ENCODE results near the gene AFG3L2.

AFG3L2 gene

DNA sequence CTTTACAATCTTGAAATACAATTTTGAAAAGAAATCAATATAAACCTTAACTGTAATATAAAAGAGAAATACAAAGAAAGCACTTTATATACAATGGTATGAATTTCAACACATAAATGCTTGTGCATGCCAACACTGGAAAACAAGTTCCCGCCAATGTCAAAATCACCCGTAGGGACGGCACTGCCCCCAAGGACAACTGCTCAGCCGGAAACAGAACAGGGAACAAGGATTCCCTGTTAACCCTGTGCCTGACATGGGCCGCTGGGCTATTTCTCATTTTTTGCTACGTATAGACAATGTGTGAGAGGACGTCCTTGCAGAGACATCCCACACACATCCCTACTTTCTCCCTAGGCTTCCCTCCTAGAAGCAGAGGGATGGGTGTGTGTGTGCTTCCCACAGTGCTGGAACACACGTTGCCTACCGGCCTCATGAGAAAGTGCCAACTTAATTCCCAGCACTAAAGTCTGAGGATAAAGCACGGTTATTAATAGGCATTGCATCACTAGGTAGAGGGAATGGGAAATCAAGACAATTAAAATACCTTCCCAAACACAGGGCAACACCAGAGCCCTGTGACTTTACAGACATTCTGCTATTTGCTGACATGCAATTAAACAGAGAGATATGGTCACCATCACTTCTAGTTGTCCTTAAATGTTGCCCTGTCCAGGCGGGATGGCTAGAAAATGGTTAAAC is 14.4 kb downstream of the AFG3L2 start:
- DNase-seq (ENCODE audit: low read depth in 1 of 2, low spot score in 1 of 2) = no peak

DNA sequence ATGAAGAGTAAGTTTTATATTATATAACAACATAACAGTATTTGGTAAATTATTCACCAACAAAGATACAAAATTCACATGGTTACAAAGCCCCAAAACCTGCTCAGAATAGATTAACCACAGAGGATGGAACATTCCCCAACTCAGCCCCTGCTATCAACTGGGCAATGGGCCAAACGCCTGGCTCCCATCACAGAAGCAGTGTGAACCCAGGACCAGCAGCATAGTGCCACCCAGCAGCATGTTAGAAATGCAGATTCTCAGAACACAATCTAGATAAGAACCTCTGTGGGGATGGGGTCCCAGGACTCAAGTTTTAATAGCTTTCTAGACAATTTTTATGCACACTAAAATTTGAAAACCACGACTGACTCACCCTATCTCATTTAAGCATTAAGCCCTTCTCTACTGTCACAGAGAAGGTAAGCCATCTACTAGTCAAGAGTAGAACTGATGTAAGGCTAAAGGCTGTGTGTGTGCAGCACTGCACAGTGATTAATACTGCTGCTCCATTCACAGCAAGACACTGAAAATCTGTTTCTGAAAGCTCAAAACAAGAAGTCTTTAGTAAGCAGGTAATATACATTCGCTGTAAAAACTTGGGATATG is 15.2 kb downstream of the AFG3L2 start:
- no peak for DNase-seq (ENCODE audit: low read depth in 1 of 2, low spot score in 1 of 2)

DNA sequence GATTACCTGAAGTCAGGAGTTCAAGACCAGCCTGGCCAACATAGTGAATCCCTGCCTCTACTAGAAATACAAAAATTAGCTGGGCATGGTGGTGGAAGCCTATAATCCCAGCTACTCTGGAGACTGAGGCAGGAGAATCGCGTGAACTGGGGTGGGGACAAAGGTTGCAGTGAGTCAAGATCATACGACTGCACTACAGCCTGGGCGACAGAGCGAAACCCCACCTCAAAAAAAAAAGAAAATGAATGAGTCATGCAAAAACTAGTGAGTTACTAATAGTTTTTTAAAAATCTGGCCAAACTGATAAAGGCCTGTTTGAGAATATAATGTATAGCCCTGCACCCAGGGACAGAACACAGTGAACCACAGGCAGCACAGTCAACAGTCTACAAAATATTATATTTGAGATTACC is 17.5 kb downstream of the AFG3L2 start:
- DNase-seq (ENCODE audit: low read depth in 1 of 2, low spot score in 1 of 2) = no peak

DNA sequence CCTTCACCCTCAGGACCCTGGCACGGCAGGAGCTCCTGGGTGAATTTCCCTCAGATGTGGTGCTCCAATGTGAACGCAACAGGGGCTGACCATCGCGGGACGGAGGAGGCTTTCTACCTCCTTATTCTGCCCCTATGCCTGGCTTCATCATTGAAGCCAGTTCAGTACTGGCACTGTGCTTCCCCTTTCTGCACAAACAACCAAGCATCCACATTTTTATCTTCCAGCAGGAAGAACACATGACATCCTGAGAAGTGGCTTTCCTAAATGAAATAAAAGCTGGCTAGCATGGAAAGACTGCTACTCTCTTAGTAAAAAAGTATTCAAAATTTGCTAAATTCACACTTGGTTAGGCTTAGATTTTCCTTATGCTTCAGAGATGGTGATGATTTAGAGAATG is 24.8 kb downstream of the AFG3L2 start:
- DNase-seq (ENCODE audit: low read depth in 1 of 2, low spot score in 1 of 2) = no peak

DNA sequence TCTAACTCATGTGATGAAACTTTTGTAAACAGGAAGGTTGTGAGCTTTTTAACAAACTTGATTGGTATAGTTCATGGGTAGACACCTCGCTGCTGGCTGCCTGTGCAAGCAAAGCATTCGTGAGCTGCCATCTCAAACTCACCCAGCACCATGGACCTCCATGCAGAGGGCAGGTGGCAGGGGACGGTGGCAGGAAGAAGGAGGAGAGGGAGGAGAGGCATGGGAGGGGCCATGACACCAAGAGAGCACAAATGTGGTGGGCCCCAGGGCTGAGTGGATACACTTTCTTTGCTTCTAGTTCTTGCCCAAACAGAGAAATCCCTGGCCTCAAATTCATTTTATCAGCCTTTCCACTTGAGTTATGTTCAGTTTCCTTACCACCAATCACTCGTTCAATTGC is 29.1 kb downstream of the AFG3L2 start:
- DNase-seq (ENCODE audit: low read depth in 1 of 2, low spot score in 1 of 2) = no peak

DNA sequence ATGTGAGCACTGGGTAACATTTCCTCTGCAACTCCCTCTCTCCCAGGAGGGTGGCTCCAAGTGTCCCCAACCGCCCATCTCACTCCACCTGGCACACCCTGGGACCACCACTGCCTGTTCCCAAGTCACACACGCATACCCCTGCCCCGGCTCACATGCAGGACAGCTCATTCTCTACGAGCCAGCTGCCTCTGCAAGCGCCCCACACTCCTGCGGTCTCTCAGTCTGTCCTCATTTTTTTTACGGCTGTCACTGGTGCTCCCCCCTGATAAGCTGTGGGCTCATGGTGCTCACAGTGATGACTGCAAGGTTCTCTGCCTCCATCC is 30.8 kb downstream of the AFG3L2 start:
- DNase-seq (ENCODE audit: low read depth in 1 of 2, low spot score in 1 of 2) = no peak

DNA sequence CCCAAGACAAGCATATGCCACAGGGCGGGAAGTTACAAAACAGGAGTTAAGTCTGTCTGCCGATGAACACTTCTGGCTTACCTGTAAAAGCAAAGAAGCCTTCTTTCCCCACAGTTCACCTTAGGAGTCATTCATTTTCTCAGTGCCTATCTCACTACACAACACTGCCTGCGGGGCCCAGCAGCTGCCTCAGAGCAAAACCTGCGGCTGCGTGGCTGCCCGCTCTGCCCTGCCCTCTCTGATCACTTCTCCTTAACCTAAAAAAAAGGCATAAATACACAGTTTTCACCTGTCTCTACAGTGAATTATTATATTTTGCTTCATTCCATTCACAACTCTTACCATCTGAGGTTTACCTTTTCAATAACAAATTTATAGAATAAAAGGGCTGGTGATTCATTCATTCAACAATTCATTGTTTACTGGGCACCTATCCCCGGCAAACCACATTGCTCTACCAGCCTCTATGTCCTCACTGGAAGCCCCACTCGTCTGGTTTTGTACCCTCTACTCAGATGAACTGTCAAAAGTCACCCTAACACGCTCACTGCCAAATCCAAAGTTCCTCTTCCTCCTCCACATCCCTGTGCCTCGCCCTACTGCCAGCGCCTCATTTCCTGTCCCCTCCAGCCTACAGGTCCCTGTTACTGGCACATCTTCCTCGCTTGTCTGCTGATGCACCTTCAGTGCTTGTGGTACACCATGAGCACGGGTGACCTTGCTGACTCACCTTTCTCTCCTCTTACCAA is 31.4 kb downstream of the AFG3L2 start:
- DNase-seq (ENCODE audit: low read depth in 1 of 2, low spot score in 1 of 2) = no peak

DNA sequence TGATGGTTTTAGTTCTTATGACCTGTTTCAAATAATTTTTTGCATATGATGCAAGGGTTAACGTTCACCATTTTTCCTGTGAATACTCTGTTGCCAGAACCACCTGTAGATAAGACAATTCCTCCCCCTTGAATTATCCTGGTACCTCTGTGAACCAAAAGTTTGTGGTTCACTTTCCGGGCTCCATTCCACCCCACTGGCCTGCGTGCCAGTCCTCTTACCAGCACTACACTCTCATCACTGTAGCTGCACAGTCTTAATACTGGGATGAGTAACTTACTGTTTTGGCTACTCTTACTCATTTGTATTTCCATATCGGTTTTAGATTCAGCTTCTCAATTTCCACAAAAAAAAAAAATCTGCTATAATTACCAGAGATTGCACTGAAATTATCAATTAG is 34.4 kb downstream of the AFG3L2 start:
- no peak for DNase-seq (ENCODE audit: low read depth in 1 of 2, low spot score in 1 of 2)

DNA sequence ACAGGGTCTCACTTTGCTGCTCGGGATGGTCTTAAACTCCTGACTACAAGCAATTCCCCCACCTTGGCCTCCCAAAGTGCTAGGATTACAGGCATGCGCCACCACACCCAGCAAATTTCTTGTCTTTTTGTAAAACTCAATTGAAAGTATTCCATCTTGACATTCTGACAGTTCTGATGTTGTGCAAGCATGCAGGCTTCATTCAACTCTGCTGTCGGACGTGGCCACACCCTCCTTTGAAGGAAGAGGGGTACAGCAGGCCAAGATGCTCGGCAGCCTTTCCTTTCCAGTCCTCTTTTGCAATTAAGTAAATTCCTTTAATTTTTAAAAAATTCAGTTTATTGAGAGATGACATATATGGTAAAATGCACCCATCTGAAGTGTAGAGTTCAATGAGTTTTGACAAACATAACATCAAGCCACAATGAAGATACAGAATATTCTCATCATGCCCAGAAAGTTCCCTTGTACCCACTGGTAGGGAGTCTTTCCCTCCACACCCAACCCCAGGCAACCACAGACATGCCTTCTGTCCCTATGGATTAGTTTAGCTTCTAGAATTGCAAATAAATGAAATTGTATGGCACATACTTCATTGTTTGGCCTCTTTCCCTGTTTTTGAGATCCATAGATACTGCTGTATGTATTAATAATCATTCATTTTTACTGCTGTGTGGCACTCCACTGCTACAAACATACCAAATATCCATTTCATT is 35.9 kb downstream of the AFG3L2 start:
- no peak for DNase-seq (ENCODE audit: low read depth in 1 of 2, low spot score in 1 of 2)

DNA sequence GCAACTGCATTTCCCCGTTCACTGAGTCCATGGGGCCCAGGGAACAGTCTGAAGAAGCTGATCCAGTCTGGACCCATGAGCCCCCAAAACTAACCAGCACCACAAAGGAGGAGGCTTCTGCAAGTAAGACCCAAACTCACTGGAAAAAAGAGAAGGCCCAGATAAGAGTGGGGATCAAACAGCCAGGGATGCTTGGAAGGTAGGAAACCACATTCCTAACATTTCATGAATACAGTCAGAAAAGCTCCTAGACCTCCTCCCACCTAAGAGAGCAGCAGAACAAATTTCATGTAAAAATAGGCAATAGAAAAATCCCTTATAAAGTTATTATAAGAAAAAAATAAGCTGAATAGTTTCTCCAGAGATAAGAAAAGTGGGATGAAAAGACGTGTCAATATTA is 38.6 kb downstream of the AFG3L2 start:
- DNase-seq (ENCODE audit: low read depth in 1 of 2, low spot score in 1 of 2) = no peak

DNA sequence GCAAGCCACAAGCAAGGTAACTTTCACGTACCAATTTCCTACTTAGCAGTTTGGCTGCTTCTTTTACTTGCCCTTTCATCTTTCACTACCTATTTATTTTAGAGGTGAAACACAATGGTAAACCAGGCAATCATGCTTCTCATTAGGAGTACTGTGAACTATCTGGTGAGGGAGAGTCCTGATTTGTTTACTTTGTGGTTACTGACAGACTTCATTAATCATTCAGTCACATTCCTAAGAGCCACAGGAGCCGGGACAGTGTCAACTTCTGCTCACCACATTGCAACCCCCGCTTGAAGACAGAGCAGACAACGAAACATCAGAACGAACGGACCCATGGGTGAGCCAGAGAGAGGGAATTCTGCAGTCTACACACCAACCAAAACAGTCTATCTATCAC is 40.1 kb downstream of the AFG3L2 start:
- no peak for DNase-seq (ENCODE audit: low read depth in 1 of 2, low spot score in 1 of 2)

DNA sequence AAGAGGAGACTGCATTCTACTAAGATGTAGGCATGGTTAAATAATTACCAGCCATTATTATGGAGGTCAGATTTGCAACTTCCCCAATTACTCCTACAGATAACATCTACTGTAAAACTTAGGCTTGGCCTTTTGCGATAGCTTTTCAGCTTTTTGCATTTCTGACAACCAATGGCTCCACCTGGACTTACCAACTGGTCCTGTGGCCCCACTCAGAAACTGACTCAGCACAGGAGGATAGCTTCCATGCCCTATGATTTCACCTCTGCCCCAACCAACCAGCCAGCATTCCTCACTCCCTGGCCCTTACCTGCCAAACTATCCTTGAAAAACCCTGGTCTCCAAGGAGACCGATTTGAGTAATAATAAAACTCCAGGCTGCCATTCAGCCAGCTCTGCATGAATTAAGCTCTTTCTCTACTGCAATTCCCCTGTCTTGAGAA is 40.8 kb downstream of the AFG3L2 start:
- no peak for DNase-seq (ENCODE audit: low read depth in 1 of 2, low spot score in 1 of 2)

DNA sequence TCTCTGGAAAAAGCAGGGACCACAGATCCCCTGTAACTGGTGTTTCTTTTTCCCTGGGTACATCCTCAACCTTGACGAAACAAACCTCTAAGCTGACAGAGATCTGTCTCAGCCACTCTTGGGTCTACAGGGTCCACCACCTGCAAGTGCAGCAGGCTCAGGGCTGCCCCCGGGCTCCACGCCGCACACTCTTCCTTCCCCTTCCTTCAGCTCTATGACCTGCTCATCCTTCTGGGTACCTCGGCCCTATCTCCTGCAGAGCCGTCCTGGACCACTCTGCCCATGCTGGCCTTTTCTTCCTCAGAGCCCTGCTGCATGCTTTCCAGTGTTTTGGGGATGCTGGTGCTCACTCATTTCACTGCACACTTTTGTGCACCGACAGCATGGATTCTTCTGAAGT is 41.5 kb downstream of the AFG3L2 start:
- DNase-seq (ENCODE audit: low read depth in 1 of 2, low spot score in 1 of 2) = no peak

DNA sequence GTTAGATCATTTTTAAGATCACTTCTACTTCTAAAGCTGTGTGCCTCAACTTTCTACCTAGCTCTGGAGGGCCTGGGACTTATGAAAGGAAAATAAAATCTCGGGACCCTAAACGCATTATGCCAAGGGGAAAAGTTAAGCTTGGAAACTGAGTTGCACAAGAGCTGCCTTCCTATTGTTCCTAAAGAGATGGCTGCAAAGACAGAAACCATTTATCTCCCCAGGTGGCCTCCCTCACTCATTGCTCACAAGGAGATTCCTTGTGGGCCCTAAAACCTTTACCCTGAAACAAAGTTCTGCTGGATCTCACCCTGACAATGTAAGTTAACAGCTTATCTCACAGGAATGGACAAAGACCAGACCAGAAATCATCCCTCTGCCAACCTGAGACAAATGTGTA is 42.2 kb downstream of the AFG3L2 start:
- DNase-seq (ENCODE audit: low read depth in 1 of 2, low spot score in 1 of 2) = no peak

DNA sequence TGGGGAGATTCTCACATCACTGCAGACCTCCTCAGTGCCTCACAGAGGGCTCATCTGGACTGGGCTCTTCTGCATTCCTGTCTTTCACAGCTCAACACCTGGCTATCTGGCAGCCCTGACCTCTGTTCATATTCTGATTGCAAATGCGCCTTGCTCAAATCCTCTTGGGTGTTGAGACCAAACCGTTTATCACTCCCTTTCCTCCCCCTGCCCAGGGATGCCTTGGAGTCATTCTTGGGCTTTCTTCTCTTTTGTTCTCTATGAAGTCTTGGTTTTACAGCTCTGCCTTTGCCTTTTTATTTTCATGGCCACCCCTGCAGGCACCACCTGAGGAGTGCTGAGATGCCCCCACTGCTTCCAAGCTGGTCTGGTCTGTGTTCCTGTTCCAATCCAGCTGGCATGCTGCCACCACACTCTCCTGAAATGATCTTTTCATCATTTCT is 42.6 kb downstream of the AFG3L2 start:
- DNase-seq (ENCODE audit: low read depth in 1 of 2, low spot score in 1 of 2) = no peak

DNA sequence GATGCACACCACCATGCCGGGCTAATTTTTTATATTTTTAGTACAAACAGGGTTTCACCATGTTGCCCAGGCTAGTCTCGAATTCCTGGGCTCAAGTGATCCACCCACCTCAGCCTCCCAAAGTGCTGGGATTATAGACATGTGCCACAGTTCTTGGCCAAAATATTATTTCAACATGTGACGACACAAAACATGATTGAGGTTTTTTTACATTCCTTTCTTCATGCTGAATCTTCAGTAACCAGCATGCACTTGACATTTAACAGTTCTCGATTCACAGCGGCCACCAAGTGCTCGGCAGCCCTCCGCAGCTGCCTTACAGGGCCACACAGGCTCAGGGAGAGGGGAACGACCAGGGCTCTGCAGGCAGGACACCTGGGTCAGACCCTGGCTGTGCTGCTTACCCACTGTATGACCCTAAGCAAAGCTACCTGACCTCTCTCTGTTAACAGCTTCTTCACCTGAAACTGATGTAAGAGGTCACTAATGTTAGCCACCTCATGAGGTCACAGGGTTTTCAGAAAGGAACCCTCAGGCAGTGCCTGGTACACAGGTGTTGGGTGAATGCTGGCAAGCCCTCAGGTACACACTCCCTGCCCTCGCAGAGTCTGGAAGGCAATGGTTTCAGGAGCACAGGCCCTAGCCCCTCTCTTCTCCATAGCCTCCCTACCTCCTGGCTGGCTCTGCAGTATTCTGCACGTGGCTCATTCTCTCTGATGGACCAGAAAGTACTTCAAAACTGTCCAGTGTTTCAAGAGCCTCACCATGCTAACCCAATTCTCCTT is 43.3 kb downstream of the AFG3L2 start:
- DNase-seq (ENCODE audit: low read depth in 1 of 2, low spot score in 1 of 2) = no peak

DNA sequence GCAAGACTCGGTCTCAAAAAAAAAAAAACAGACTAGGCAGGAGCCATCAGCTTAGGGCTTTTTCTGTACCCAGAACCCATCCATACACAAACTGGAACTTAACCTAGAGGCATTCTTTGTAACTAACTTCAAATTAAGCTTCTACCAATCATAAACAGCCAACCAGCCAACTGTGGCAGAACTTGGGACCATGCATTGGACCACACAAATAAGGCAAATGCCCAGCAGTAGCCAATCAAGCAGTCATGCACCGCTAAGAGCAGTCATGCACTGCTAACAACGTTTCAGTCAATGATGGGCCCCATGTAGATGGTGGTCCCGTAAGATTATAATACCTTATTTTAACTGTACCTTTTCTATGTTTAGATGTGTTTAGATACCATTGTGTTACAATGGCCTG is 46.3 kb downstream of the AFG3L2 start:
- DNase-seq (ENCODE audit: low read depth in 1 of 2, low spot score in 1 of 2) = no peak

DNA sequence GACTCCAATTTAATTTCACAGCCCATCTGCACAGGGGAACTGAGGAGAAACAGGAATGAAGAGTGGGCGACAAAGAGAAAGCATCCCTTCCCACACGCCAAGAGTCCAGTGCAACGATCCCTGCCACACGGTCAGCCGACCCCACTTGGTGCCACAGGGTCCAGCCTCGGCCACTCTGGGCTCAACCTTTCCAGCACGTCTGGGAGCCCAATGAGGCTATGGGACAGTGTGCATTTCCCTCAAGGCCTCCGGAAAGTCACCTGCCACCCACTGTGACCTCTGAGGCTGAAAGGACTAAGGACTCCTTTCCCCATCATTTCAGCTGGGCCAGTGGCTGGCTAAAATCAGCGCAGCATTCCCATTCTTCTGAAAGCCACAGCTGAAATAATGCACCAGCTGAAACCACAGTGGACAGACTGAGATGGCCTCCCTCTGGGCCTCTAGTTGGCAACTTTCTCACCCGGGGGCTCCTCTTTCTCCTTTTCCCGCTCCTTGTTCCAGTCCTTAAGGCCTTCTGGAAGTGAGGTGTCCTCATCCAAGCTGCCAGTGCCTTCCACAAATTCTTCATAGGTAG is 47.8 kb downstream of the AFG3L2 start:
- no peak for DNase-seq (ENCODE audit: low read depth in 1 of 2, low spot score in 1 of 2)

DNA sequence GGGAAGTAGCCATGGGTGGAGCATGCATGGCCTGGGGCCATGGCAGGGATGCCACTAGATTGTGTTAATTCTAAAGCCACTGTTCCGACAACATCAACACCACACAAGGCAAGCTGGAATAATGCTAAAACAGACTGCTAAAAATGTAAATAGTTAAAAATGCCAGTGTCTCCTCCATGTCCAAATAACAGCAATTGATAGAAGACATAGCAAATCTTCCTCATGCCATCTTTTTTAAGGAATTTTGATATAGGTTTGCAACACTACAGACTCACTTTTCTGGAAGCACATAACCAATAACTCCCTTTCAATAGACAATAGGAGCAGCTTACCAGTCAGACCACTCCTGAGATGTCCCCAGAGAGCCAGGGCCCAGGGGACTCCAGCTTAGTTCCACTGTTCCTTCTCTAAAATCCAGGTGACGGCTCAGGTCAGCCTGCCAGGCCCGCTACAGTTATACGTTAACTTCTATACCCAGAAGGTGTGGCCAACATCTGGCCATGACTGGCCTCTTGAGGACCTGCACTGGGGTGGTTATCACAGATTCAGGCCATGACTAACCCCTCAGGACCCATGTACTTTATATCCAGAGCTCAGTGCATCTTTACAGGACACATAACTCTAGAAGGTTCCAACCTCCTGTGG is 48.7 kb downstream of the AFG3L2 start:
- DNase-seq (ENCODE audit: low read depth in 1 of 2, low spot score in 1 of 2) = no peak

DNA sequence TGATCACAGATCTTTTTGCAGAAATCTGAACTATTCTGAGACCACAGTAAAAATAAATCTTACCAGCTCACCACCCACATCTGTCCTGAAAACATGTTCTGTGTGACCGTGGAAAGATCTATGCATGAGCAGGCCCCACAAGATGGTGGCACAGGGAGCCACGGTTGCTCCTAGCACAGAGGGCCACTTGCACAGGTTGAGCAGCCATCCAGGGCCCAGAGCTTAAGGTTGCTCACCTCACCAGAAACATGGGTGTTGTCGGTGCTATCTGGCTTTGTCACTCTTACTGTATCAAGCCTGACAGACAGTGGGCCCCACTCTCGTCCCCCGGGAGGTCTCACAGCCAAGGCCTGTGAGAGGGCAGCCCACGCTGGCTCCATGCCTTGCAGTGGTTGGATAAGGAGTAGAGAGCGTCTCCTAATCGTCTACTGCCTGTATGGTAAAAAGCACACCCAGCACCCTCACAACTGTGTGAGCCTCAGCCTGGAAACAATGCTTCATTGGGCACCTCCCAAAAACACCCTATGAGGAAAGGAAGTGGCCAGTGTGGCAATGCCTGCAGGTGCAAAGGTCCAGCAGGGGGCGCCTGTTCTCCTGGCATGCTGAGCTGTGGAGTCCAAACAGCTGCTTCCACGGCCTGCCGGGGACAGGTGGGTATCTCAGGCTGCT is 49.4 kb downstream of the AFG3L2 start:
- peak; percentile 47 to 59 for DNase-seq (ENCODE audit: low read depth in 1 of 2, low spot score in 1 of 2)
